Measurements from ENCODE around the gene TIMELESS. TPM values are rescaled to one million over a fixed set of nuclear protein-coding genes. Genes with fewer than 3 reads are reported as not detected.
A peak's percentile ranks its signal among the peaks of the same experiment; 100 is the strongest.

The TIMELESS gene
- total RNA-seq, 1 experiment from 2014 or later, result 46.0 TPM

DNA sequence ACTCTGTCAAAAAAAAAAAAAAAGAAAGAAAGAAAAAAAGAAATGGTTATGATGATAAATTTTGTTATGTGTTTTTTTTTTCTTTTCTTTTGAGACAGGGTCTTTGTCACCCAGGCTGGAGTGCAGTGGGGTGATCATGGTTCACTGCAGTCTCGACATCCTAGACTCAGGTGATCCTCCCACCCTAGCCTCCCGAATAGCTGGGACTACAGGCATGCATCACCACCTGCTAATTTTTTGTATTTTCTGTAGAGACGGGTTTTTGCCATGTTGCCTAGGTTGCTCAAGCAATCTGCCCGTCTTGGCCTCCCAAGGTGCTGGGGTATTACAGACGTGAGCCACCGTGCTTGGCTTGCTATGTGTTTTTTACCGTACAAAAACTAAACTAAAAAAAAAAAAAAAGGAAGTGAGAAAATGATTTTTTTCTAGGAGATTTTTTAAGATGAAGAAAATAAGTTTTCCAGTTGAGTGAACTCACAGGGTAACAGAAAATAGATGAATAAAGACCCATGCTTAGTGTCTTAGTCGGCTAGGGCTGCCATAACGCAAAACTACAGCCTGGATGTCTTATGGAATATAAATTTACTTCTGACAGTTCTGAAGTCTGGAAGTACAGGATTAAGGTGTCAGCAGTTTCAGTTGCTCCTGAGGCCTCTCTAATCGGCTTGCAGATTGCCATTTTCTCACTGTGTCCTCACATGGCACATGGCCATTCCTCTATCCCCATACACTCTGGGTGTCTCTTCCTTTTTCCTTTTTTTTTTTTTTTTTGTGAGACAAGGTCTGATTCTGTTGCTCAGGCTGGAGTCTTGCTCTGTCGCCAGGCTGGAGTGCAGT is 73.4 kb downstream of the TIMELESS start:
- in situ Hi-C loops (cut with HindIII; ENCODE audit: low pct_unique_long_range_greater_than_20kb, low sequenced_read_pairs), result no loop called here
- DNase-seq (ENCODE audit: low read depth), result no peak

DNA sequence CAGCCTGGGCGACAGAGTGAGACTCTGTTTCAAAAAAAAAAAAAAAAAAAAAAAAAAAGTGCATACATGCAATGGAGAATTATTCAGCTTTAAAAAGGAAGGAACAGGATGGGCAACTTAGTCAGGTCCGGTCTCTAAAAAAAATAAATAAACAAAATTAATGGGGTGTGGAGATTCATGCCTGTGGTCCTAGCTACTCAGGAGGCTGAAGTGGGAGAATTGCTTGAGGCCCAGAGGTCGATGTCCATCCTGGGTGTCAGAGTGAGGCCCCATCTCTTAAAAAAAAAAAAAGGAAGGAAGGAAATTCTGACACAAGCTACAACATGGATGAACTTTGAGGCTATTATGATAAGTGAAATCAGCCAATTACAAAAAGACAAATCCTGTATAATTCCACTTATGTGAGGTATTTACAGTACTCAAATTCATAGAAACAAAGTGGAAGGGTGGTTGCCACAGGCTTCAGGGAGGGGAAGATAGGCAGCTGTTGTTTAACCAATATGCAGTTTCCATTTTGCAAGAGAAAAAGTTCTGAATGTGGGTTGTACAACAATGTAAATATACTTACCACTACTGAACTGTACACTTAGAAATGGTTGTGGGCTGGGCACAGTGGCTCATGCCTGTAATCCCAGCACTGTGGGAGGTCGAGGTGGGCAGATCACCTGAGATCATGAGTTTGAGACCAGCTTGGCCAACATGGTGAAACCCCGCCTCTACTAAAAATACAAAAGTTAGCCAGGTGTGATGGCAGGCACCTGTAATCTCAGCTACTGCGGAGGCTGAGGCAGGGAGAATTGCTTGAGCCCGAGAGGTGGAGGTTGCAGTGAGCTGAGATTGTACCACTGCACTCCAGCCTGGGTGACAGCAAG is 74.3 kb downstream of the TIMELESS start:
- in situ Hi-C loops (cut with HindIII; ENCODE audit: low pct_unique_long_range_greater_than_20kb, low sequenced_read_pairs), result no loop called here
- DNase-seq (ENCODE audit: low read depth), result peak; percentile 97

DNA sequence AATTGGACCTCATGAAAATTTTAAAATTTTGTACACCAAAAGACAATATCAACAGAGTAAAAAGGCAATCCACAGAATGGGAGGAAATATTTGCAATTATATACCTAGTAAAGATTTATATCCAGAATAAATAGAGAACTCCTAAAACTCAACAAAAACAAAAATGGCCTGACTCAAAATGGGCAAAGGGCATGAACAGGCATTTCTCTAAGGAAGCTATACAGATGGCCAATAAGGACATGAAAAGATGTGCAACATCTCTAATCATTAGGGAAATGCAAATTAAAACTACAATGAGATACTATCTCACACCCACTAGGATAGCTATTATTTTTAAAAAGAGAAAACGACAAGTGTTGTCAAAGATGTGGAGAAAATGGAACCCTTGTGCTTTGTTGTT is 75.7 kb downstream of the TIMELESS start:
- DNase-seq (ENCODE audit: low read depth), result no peak
- in situ Hi-C loops (cut with HindIII; ENCODE audit: low pct_unique_long_range_greater_than_20kb, low sequenced_read_pairs), result no loop called here

DNA sequence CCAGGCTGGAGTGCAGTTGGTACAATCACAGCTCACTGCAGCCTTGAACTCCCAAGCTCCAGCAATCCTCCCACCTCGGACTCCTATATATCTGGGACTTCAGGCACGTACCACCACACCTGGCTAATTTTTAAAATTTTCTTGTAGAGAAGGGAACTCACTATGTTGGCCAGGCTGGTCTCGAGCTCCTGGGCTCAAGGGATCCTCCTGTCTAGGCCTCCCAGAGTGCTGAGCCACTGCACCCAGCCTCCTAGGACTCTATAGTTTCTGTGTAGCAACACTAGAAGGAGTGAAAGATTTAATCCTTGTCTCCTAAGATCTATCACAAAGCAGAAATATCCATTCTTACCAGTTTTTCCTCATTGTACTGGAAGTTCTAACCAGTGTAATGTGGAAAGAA is 82.3 kb downstream of the TIMELESS start:
- no peak for DNase-seq (ENCODE audit: low read depth)
- in situ Hi-C loops (cut with HindIII; ENCODE audit: low pct_unique_long_range_greater_than_20kb, low sequenced_read_pairs), result no loop called here

Other genes starting within 250 kb of the TIMELESS start
- 83.0 and 119 TPM in 2 replicates for gene RNF41, start 227.5 kb downstream of the TIMELESS start, total RNA-seq (2014; rRNA removed; shearing (Covaris generic); ENCODE audit: low replicate concordance)
- 162 and 187 TPM in 2 replicates for gene NABP2, start 225.1 kb downstream of the TIMELESS start, total RNA-seq (2014; rRNA removed; shearing (Covaris generic); ENCODE audit: low replicate concordance)
- not detected in 2 replicates for gene SLC39A5, start 219.4 kb downstream of the TIMELESS start, total RNA-seq (2014; rRNA removed; shearing (Covaris generic); ENCODE audit: low replicate concordance)
- 15.1 and 15.7 TPM in 2 replicates for gene ANKRD52, start 191.0 kb downstream of the TIMELESS start, total RNA-seq (2014; rRNA removed; shearing (Covaris generic); ENCODE audit: low replicate concordance)
- gene COQ10A, start 182.5 kb downstream of the TIMELESS start, total RNA-seq (2014; rRNA removed; shearing (Covaris generic); ENCODE audit: low replicate concordance), result 21.7 and 25.1 TPM in 2 replicates
- 73.6 and 84.6 TPM in 2 replicates for gene CS, start 149.1 kb downstream of the TIMELESS start, total RNA-seq (2014; rRNA removed; shearing (Covaris generic); ENCODE audit: low replicate concordance)
- gene CNPY2, start 133.4 kb downstream of the TIMELESS start, total RNA-seq (2014; rRNA removed; shearing (Covaris generic); ENCODE audit: low replicate concordance), result 244 and 346 TPM in 2 replicates
- gene PAN2, start 115.4 kb downstream of the TIMELESS start, total RNA-seq (2014; rRNA removed; shearing (Covaris generic); ENCODE audit: low replicate concordance), result 29.0 and 59.6 TPM in 2 replicates
- gene IL23A, start 110.5 kb downstream of the TIMELESS start, total RNA-seq (2014; rRNA removed; shearing (Covaris generic); ENCODE audit: low replicate concordance), result 0.32 and 0.51 TPM in 2 replicates
- 89.5 and 90.1 TPM in 2 replicates for gene STAT2, start 89.3 kb downstream of the TIMELESS start, total RNA-seq (2014; rRNA removed; shearing (Covaris generic); ENCODE audit: low replicate concordance)
- gene APOF, start 86.6 kb downstream of the TIMELESS start, total RNA-seq (2014; rRNA removed; shearing (Covaris generic); ENCODE audit: low replicate concordance), result not detected in 2 replicates
- gene MIP, start 5.2 kb upstream of the TIMELESS start, total RNA-seq (2014; rRNA removed; shearing (Covaris generic); ENCODE audit: low replicate concordance), result not detected in 2 replicates
- gene SPRYD4, start 19.2 kb upstream of the TIMELESS start, total RNA-seq (2014; rRNA removed; shearing (Covaris generic); ENCODE audit: low replicate concordance), result 1.7 and 3.0 TPM in 2 replicates
- gene GLS2, start 38.7 kb upstream of the TIMELESS start, total RNA-seq (2014; rRNA removed; shearing (Covaris generic); ENCODE audit: low replicate concordance), result not detected in 2 replicates
- 11.9 and 16.6 TPM in 2 replicates for gene RBMS2, start 72.4 kb upstream of the TIMELESS start, total RNA-seq (2014; rRNA removed; shearing (Covaris generic); ENCODE audit: low replicate concordance)
- 5.0 and 7.2 TPM in 2 replicates for gene BAZ2A, start 180.9 kb upstream of the TIMELESS start, total RNA-seq (2014; rRNA removed; shearing (Covaris generic); ENCODE audit: low replicate concordance)
- 164 and 175 TPM in 2 replicates for gene ATP5F1B, start 196.6 kb upstream of the TIMELESS start, total RNA-seq (2014; rRNA removed; shearing (Covaris generic); ENCODE audit: low replicate concordance)
- 117 and 129 TPM in 2 replicates for gene PTGES3, start 238.9 kb upstream of the TIMELESS start, total RNA-seq (2014; rRNA removed; shearing (Covaris generic); ENCODE audit: low replicate concordance)